CD4-positive, alpha-beta T cell (primary cell): ENCODE measurements around the gene SFXN5. TPM values are rescaled to one million over a fixed set of nuclear protein-coding genes. Genes with fewer than 3 reads are reported as not detected.

Source experiments
- ATAC-seq: fragments of 200-7000 bp; cut with Tn5 transposase; one replicate; pipeline ENCODE4 v1.10.0; 2022; ENCODE audit warnings: mild to moderate bottlenecking; ENCODE audit not compliant: poor library complexity
- CTCF ChIA-PET: fragments of 350-600 bp; sonication (Branson Sonifier 250); formaldehyde crosslinking; loops from one replicate; lab custom pipeline; 2021; ENCODE audit warnings: antibody characterized with exemption, inconsistent platforms; lab: Charles Lee
- POLR2A ChIA-PET: fragments of 350-600 bp; sonication (Branson Sonifier 250); formaldehyde crosslinking; loops from one replicate; lab custom pipeline; 2021; ENCODE audit warnings: antibody characterized with exemption, inconsistent platforms; lab: Charles Lee
- DNase-seq, 14 experiments: peaks; one replicate each; pipeline ENCODE4 v3.0.0-alpha.2; 2013 to 2020; ENCODE audit warnings: mixed read lengths in 2 of 14
- H3K27ac ChIP-seq, 2 donors: one replicate each; pipeline versions ENCODE4 v1.5.1 to v1.7.0; 2013; ENCODE audit warnings: low read length in 2 of 2, low read depth in 1 of 2, mild to moderate bottlenecking in 1 of 2
- H3K27me3 ChIP-seq, 2 experiments: 1 replicate in 1 of 2; 2 replicates in 1 of 2; pipeline versions ENCODE4 v1.6.1 to v1.7.0; 2013; ENCODE audit warnings: low read length in 2 of 2, control low read depth in 1 of 2, mild to moderate bottlenecking in 1 of 2, moderate library complexity in 1 of 2; ENCODE audit not compliant: insufficient read depth in 2 of 2, control insufficient read depth in 1 of 2
- H3K36me3 ChIP-seq: one replicate; pipeline ENCODE4 v1.6.1; 2013; ENCODE audit warnings: low read length, control low read depth; ENCODE audit not compliant: insufficient read depth
- H3K4me1 ChIP-seq: one replicate; pipeline ENCODE4 v1.6.1; 2013; ENCODE audit warnings: low read length, control low read depth; ENCODE audit not compliant: insufficient read depth
- H3K4me3 ChIP-seq: one replicate; pipeline ENCODE4 v1.5.1; 2013; ENCODE audit warnings: mild to moderate bottlenecking, low read length, moderate library complexity
- H3K9me3 ChIP-seq, 2 experiments: 1 replicate in 1 of 2; 2 replicates in 1 of 2; pipeline versions ENCODE4 v1.6.1 to v1.7.0; 2013; ENCODE audit warnings: low read length in 2 of 2, mild to moderate bottlenecking in 2 of 2, control low read depth in 1 of 2, moderate library complexity in 1 of 2; ENCODE audit not compliant: control insufficient read depth in 1 of 2, insufficient read depth in 1 of 2
- H3K27ac Mint-ChIP-seq: one replicate; pipeline ENCODE4 v1.8.0; 2020; ENCODE audit warnings: mixed read lengths
- H3K27me3 Mint-ChIP-seq: one replicate; pipeline ENCODE4 v1.8.0; 2021; ENCODE audit warnings: mixed read lengths
- H3K36me3 Mint-ChIP-seq: one replicate; pipeline ENCODE4 v1.8.0; 2021; ENCODE audit warnings: low read depth, mixed read lengths
- H3K4me1 Mint-ChIP-seq: one replicate; pipeline ENCODE4 v1.8.0; 2021; ENCODE audit warnings: low read depth, mixed read lengths
- H3K4me3 Mint-ChIP-seq: one replicate; pipeline ENCODE4 v1.8.0; 2020; ENCODE audit warnings: mild to moderate bottlenecking, mixed read lengths
- H3K9me3 Mint-ChIP-seq: one replicate; pipeline ENCODE4 v1.8.0; 2020; ENCODE audit warnings: mixed read lengths
- CTCF ChIP-seq: fragments of 200-600 bp; IDR thresholded peaks from one replicate; pipeline ENCODE4 v1.8.0; 2022; ENCODE audit warnings: antibody characterized with exemption, mild to moderate bottlenecking
- intact Hi-C, 2 experiments: fragments of 100-400 bp; cut with DNase I in 1 of 2; cut with micrococcal nuclease in 1 of 2; formaldehyde crosslinking; loops; one replicate each; pipeline versions ENCODE4 v1.15.1 to v1.9.0; 2023 to 2025; cut with DNase I, micrococcal nuclease
- total RNA-seq, 174 experiments: library from RNA in 2 of 174; stranded (reverse) in 2 of 174; gene quantifications; one replicate each; pipeline ENCODE4 v1.2.3 and lab custom pipeline; 2021 to 2026

Gene SFXN5
- total RNA-seq, 2 experiments from 2014 or later = 5.1 to 5.4 TPM

- CTCF ChIA-PET = no interaction called here
- Histone ChIP-seq H3K27me3 (peaks cover 87 to 95% of the 10 kb centered on the region in 2 experiments), H3K27ac (no peak overlapping the region), H3K4me1 (peaks cover 33% of the 10 kb centered on the region), H3K36me3 (no peaks in the 10 kb centered on the region), H3K4me3 (no peak overlapping the region), H3K9me3 (peaks cover 0 to 35% of the 10 kb centered on the region in 2 experiments)
- peaks cover 6% of the 10 kb centered on the region for H3K4me1 Mint-ChIP-seq
- no peak overlapping the region for H3K27ac Mint-ChIP-seq
- H3K4me3 Mint-ChIP-seq = no peak overlapping the region
- no peak for TF ChIP-seq CTCF
- DNase-seq = peak in 1 of 14 experiments; percentile 31
- H3K9me3 Mint-ChIP-seq = no peaks in the 10 kb centered on the region
- POLR2A ChIA-PET = no interaction called here
- intact Hi-C loops = no loop called here
- H3K27me3 Mint-ChIP-seq = peaks cover 57% of the 10 kb centered on the region
- H3K36me3 Mint-ChIP-seq = no peaks in the 10 kb centered on the region
- no peak for ATAC-seq
Observed at GRCh38 chr2:72923833-72924352, 147.6 kb downstream of the SFXN5 start.

- Mint-ChIP-seq H3K9me3 (no peaks in the 10 kb centered on the region), H3K27me3 (peaks cover 67% of the 10 kb centered on the region), H3K27ac (no peak overlapping the region), H3K4me3 (no peak overlapping the region), H3K36me3 (no peaks in the 10 kb centered on the region), H3K4me1 (peaks cover 14% of the 10 kb centered on the region)
- DNase-seq (no peak), ATAC-seq (no peak)
- Histone ChIP-seq H3K36me3 (no peaks in the 10 kb centered on the region), H3K27me3 (peaks cover 80 to 88% of the 10 kb centered on the region in 2 experiments), H3K4me1 (peaks cover 46% of the 10 kb centered on the region), H3K4me3 (no peak overlapping the region), H3K9me3 (peaks cover 0 to 45% of the 10 kb centered on the region in 2 experiments), H3K27ac (no peak overlapping the region)
- intact Hi-C loops = no loop called here
- no peak for TF ChIP-seq CTCF
- ChIA-PET CTCF (no interaction called here), POLR2A (no interaction called here)
Observed at GRCh38 chr2:72921853-72922252, 149.7 kb downstream of the SFXN5 start.

GRCh38 chr2:72921088-72921851 lies 150.2 kb downstream of the SFXN5 start:
- no peak overlapping the region for H3K27ac ChIP-seq
- TF ChIP-seq CTCF = no peak
- CTCF ChIA-PET = no interaction called here
- Mint-ChIP-seq H3K9me3 (no peaks in the 10 kb centered on the region), H3K4me3 (no peak overlapping the region), H3K27ac (no peak overlapping the region), H3K4me1 (peaks cover 16% of the 10 kb centered on the region), H3K27me3 (peaks cover 69% of the 10 kb centered on the region), H3K36me3 (no peaks in the 10 kb centered on the region)
- POLR2A ChIA-PET = no interaction called here
- DNase-seq = no peak
- H3K4me3 ChIP-seq = no peak overlapping the region
- H3K4me1 ChIP-seq = peaks cover 52% of the 10 kb centered on the region
- H3K27me3 ChIP-seq = peaks cover 82 to 88% of the 10 kb centered on the region in 2 experiments
- H3K9me3 ChIP-seq = peaks cover 0 to 51% of the 10 kb centered on the region in 2 experiments
- no peaks in the 10 kb centered on the region for H3K36me3 ChIP-seq
- intact Hi-C loops = no loop called here
- no peak for ATAC-seq
